ENCODE results near the gene HERC5.

GRCh38 chr4:88516746-88517145 lies 59.8 kb downstream of the HERC5 start:
- TF ChIP-seq CTCF (IDR thresholded peaks at IDR 0.05) (no peak), EP300 (IDR thresholded peaks at IDR 0.05) (no peak), POLR2A (IDR thresholded peaks at IDR 0.05) (no peak)
